ENCODE results near the gene REPS1. TPM values are rescaled to one million over a fixed set of nuclear protein-coding genes. Genes with fewer than 3 reads are reported as not detected.

Gene REPS1
- total RNA-seq, 2 experiments from 2014 or later = 41.9 to 45.6 TPM

DNA sequence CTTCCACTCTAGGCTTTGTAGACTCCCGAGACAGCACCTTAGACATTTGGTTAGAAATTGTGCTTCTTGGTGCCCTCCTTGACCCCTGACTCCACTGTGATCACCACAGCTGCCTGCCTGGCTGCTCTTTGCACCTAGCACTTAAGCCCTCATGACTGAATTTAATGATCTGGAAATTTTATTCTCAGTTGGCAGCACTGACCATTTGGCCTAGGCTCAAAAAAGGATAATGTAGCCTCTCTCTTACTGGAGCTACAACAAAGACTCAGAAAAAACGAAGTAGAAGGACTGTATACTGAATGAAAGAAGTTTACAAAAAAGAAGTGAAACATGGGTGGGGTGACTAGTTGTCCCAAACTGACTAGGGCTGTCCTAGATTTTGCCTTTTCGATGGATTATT is 29.2 kb upstream of the REPS1 start:
- Mint-ChIP-seq H3K9me3 (no peaks in the 10 kb centered on the region), H3K27me3 (peaks cover 6% of the 10 kb centered on the region), H3K4me3 (no peak overlapping the region), H3K4me1 (no peaks in the 10 kb centered on the region), H3K36me3 (ENCODE audit: low read depth) (no peaks in the 10 kb centered on the region), H3K27ac (no peak overlapping the region)
- ChIA-PET CTCF (no interaction called here), POLR2A (interaction anchor here (0.8 kb wide), 1 partner anchor 10 kb away, joined by 3 read pairs; no protein-coding TSS in a partner anchor)
- DNase-seq = no peak

DNA sequence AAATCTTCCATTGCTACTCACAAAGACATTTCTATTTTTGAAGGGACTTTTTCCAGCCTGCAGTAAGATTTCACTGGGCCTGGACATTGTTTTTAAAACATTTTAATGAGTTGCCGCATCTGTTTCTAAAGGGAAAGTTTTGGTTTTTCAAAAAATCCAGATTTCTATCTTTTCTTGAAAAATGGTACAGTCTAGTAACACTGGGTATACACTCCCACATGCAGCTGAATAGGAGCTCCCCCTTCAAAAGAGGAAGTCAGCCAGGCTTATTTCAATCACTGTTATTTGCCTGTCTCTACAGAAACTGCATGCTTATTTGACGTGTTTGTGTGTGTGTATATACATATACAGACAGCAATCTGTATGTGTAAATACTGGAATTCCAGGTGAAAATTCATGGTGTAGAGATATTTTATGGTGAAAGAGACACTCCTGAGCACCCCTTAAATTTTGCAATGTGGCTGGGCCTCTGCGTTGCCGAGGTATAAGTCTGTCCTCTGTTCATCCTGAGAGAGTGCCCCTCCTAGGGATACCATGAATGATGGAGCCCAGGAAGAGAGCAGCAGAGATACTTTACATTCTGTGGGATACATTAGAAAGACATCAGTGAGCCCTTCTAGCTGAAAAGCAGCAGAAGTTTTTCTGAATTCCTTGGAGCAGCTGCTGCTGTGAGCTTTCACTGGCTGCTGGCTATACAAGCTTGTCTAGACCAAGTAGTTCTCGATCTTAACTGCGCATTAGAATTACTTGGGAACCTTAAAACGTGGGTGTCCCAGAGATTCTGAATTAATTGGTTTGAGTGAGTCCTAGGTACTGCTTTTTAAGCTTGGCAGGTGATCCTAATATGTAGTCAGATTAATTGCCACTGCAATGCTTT is 28.5 kb upstream of the REPS1 start:
- Mint-ChIP-seq H3K27ac (no peak overlapping the region), H3K9me3 (no peaks in the 10 kb centered on the region), H3K4me3 (no peak overlapping the region), H3K4me1 (no peaks in the 10 kb centered on the region), H3K27me3 (peaks cover 6% of the 10 kb centered on the region), H3K36me3 (ENCODE audit: low read depth) (no peaks in the 10 kb centered on the region)
- ChIA-PET CTCF (no interaction called here), POLR2A (interaction anchor here (0.8 kb wide), 1 partner anchor 11 kb away, joined by 3 read pairs; no protein-coding TSS in a partner anchor)
- DNase-seq = no peak

DNA sequence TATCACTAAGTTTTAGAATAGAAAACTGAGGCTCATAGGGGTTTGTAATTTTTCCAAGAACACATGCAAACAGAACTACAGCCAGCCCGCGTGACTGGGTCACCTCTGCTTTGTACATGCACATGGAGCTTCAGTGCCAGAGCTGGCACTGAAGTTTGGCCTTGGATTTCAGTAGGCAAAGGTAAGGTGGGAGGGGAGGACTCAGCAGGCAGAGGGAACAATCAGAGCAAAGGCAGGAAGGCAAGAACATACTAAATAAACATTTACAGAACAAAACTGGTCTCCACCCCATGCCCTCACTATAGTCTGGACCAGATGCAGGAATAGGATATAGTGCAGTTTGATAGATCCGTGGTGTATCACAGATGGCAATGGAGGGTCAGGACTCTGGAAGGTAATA is 26.9 kb upstream of the REPS1 start:
- CTCF ChIA-PET = no interaction called here
- Mint-ChIP-seq H3K27ac (no peak overlapping the region), H3K27me3 (peaks cover 6% of the 10 kb centered on the region), H3K36me3 (ENCODE audit: low read depth) (no peaks in the 10 kb centered on the region), H3K4me3 (no peak overlapping the region), H3K9me3 (no peaks in the 10 kb centered on the region), H3K4me1 (no peaks in the 10 kb centered on the region)
- DNase-seq = no peak
- POLR2A ChIA-PET = no interaction called here

DNA sequence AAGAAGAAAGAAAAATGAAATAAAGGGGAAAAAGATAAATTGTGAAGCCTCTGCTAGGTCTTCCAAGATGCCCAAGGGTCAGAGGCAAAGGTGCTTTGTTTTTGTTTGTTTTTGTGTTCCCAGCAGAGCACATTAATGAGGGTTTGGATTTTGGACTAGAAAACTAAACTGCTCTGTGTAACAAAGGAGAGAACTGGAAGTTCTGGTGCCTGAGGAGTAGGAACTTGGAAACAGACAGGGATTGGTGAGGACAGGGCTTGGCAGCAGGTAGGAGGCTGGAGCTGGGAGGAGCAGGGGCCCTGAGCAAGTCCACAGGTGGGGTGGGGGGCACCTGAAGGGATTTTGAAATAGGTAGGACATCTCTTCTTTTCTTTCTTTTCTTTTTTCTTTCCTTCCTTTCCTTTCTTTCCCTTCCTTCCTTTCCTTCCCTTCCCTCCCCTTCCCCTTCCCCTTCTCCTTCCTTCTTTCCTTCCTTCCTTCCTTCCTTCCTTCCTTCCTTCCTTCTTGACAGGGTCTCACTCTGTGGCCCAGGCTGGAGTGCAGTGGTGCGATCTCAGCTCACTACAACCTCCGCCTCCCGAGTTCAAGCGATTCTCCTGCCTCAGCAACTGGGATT is 25.2 kb upstream of the REPS1 start:
- CTCF ChIA-PET = no interaction called here
- POLR2A ChIA-PET = no interaction called here
- peaks cover 6% of the 10 kb centered on the region for H3K27me3 Mint-ChIP-seq

DNA sequence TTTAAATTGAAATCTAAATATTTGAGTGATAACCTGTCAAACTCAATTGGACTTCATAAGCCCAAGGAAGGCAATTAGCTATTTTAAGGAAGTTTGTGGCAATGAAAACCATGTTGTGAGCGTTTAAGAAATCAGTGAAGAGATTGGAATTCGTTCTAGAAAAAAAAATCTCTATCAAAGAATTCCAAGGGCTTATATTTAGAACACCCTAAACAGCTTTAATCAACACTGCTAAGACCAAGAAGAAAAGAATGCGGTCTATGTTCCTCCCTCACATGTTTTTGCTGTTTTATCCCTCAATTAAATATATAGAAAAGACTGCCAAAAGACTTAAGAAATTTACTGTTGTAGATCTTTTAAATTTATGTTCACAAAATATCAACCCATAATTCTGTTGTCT is 23.9 kb upstream of the REPS1 start:
- DNase-seq = no peak
- peaks cover 4% of the 10 kb centered on the region for H3K27me3 Mint-ChIP-seq
- H3K4me1 Mint-ChIP-seq = no peaks in the 10 kb centered on the region
- H3K9me3 Mint-ChIP-seq = no peaks in the 10 kb centered on the region
- CTCF ChIA-PET = no interaction called here
- no peak overlapping the region for H3K4me3 Mint-ChIP-seq
- POLR2A ChIA-PET = no interaction called here
- H3K27ac Mint-ChIP-seq = no peak overlapping the region
- no peaks in the 10 kb centered on the region for H3K36me3 Mint-ChIP-seq (ENCODE audit: low read depth)

More for the DNA sequence above, 25.2 kb upstream of the REPS1 start:
- Mint-ChIP-seq H3K36me3 (ENCODE audit: low read depth) (no peaks in the 10 kb centered on the region), H3K27ac (no peak overlapping the region), H3K9me3 (no peaks in the 10 kb centered on the region), H3K4me3 (no peak overlapping the region), H3K4me1 (no peaks in the 10 kb centered on the region)
- DNase-seq = no peak

DNA sequence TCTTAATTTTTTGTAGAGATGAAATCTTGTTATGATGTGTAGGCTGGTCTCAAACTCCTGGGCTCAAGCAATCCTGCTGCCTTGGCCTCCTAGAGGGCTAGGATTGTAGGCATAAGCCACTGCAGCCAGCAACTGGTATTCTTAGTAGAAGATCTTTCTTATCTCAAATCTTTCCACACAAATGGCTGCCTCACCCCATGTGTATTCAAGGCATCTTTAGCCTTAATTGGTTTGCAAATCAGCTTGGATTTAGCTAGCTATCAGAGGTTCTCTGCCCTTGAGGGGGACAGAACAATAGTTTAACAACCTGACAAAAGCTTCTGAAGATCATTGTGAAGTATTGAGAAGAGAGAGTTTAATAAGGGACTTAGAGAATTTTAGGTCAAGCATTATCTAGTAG is 22.6 kb upstream of the REPS1 start:
- ChIA-PET POLR2A (no interaction called here), CTCF (interaction anchor here (1.7 kb wide), 1 partner anchor 359 kb away, joined by 3 read pairs; no protein-coding TSS in a partner anchor)
- Mint-ChIP-seq H3K36me3 (ENCODE audit: low read depth) (no peaks in the 10 kb centered on the region), H3K4me3 (no peak overlapping the region), H3K4me1 (no peaks in the 10 kb centered on the region), H3K27me3 (peaks cover 4% of the 10 kb centered on the region), H3K9me3 (no peaks in the 10 kb centered on the region), H3K27ac (no peak overlapping the region)
- no peak for DNase-seq

DNA sequence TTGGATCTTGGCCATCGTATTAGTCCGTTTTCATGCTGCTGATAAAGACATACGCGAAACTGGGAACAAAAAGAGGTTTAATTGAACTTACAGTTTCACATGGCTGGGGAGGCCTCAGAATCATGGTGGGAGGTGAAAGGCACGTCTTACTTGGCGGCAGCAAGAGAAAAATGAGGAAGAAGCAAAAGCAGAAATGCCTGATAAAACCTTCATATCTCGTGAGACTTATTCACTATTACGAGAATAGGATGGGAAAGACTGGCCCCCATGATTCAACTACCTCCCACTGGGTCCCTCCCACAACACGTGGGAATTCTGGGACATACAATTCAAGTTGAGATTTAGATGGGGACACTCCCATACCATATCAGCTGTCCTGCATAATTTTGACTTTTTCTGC is 20.1 kb upstream of the REPS1 start:
- POLR2A ChIA-PET = no interaction called here
- H3K27me3 Mint-ChIP-seq = peaks cover 5% of the 10 kb centered on the region
- H3K4me3 Mint-ChIP-seq = no peak overlapping the region
- no peaks in the 10 kb centered on the region for H3K36me3 Mint-ChIP-seq (ENCODE audit: low read depth)
- H3K4me1 Mint-ChIP-seq = no peaks in the 10 kb centered on the region
- no peak overlapping the region for H3K27ac Mint-ChIP-seq
- no peak for DNase-seq
- CTCF ChIA-PET = interaction anchor here (1.0 kb wide), 1 partner anchor 373 kb away, joined by 3 read pairs; no protein-coding TSS in a partner anchor
- no peaks in the 10 kb centered on the region for H3K9me3 Mint-ChIP-seq

DNA sequence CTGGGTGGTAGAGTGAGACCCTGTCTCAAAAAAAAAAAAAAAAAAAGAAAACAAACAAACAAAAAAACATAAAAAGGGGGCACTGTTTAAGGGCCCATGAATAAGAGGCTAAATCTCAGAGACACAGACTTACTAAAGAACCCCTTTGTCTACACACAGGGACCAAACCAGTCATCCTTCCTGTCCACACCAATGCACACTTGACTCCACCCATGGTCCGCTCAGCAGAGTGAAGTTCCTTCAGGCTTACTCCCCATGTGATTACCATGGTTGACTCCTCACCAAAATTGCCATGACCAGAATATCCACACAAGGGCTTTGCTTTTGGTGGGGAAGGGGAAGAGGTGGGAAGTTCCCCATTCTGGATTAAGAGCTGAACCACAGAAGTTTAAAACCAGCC is 19.4 kb upstream of the REPS1 start:
- DNase-seq = no peak
- H3K4me3 Mint-ChIP-seq = no peak overlapping the region
- POLR2A ChIA-PET = no interaction called here
- H3K36me3 Mint-ChIP-seq (ENCODE audit: low read depth) = no peaks in the 10 kb centered on the region
- H3K27me3 Mint-ChIP-seq = peaks cover 3% of the 10 kb centered on the region
- no peaks in the 10 kb centered on the region for H3K4me1 Mint-ChIP-seq
- H3K9me3 Mint-ChIP-seq = no peaks in the 10 kb centered on the region
- CTCF ChIA-PET = no interaction called here
- no peak overlapping the region for H3K27ac Mint-ChIP-seq

DNA sequence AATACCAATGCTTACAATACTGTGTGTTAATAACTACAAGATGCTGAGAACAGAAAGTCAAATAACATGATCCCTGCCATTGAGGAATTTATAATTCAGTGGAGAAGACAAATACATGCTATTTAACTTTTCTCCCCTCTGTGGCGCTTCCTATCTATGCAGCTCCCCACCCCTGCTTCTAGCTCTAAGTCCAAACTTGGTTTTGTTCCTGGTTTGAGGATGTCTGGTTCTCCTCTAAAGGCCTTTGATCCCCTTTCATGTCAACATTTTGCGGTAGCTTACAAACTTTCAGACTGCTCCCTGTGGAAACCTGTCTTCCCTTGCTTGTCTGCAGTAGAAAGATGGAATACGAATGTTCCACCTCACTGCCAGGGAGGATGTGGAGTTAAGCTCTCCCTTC is 18.4 kb upstream of the REPS1 start:
- ChIA-PET POLR2A (interaction anchor here (0.6 kb wide), 1 partner anchor 367 kb away, joined by 3 read pairs; no protein-coding TSS in a partner anchor), CTCF (interaction anchor here (0.6 kb wide), 1 partner anchor 16 kb away, joined by 3 read pairs; no protein-coding TSS in a partner anchor)
- no peak for DNase-seq
- Mint-ChIP-seq H3K27me3 (peaks cover 3% of the 10 kb centered on the region), H3K4me1 (no peaks in the 10 kb centered on the region), H3K9me3 (no peaks in the 10 kb centered on the region), H3K27ac (no peak overlapping the region), H3K36me3 (ENCODE audit: low read depth) (no peaks in the 10 kb centered on the region), H3K4me3 (no peak overlapping the region)

DNA sequence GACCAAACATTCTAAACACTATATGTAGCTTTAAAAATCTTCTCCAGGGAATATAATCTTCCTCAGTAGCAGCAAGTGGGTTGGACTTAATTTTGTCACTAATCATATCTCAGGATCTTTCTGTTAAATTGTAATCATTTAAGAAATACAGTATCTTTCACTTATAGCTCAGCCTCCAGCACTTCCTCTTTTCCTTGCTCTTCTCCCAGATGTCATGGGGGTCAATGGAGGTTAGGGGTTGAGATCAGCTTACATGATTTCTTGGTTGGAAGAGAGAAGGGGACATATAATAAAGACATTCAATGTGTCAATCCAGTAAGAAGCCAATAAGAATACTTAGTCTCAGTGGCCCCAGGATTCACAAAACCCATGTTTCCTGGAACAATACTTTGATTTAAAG is 15.7 kb upstream of the REPS1 start:
- DNase-seq = no peak
- Mint-ChIP-seq H3K36me3 (ENCODE audit: low read depth) (no peaks in the 10 kb centered on the region), H3K4me1 (no peaks in the 10 kb centered on the region), H3K9me3 (no peaks in the 10 kb centered on the region), H3K27me3 (peaks cover 3% of the 10 kb centered on the region), H3K4me3 (no peak overlapping the region), H3K27ac (no peak overlapping the region)
- CTCF ChIA-PET = interaction anchor here (0.5 kb wide), 1 partner anchor 341 kb away, joined by 4 read pairs; no protein-coding TSS in a partner anchor
- POLR2A ChIA-PET = no interaction called here

DNA sequence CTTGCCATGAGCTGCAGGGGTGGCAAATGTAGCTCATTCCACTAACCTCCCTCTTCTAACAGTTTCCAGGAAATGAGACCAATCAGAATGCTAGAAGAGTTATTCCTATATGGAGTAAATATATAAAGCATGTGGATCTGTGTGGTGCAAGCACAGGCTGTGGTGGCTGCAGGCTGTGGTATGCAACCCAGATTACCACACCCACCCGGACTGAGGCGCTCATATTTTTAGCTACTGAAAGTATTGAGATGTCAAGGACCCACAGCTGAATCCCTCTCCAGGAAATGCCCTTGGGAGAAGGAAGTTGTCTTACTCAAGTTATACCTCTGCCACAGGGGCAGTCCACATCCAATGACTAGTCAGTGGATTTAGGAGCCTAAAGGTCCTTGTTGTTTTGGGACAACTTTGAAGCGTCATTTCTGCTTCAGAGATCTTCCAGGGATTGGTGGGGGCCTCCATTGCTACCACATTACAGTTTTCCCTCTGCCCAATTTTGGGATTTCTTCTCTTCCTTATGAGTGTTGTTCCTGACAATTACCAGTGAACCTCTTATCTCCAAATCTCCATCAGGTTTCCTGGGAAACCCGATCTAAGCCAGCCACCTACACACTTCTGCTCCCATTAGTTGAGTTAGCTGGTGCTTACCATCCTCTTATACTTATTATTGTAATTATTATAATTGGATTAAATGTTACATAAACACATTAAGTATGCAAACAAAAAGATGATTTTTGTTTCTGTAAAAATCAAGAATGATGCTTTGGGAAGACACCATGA is 12.1 kb upstream of the REPS1 start:
- POLR2A ChIA-PET = no interaction called here
- no peak overlapping the region for H3K4me3 Mint-ChIP-seq

DNA sequence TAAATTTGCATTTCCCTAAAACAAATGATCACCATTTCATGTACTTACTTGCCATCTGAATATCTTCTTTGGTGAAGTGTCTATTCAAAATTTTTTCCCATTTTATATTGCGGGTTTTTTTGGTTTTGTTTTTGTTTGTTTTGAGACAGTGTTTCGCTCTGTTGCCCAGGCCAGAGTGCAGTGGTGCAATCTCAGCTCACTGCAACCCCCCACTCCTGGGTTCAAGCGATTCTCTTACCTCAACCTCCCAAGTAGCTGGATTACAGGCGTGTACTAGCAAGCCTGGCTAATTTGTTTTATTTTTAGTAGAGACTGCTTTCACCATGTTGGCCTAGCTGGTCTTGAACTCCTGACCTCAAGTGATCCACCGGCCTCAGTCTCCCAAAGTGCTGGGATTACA is 9.1 kb upstream of the REPS1 start:
- H3K9me3 Mint-ChIP-seq = no peaks in the 10 kb centered on the region
- no peak overlapping the region for H3K27ac Mint-ChIP-seq
- DNase-seq = no peak
- H3K36me3 Mint-ChIP-seq (ENCODE audit: low read depth) = no peaks in the 10 kb centered on the region
- CTCF ChIA-PET = no interaction called here
- no peaks in the 10 kb centered on the region for H3K4me1 Mint-ChIP-seq
- H3K27me3 Mint-ChIP-seq = peaks cover 3% of the 10 kb centered on the region
- POLR2A ChIA-PET = no interaction called here
- H3K4me3 Mint-ChIP-seq = no peak overlapping the region

More for the DNA sequence above, 12.1 kb upstream of the REPS1 start:
- no peaks in the 10 kb centered on the region for H3K36me3 Mint-ChIP-seq (ENCODE audit: low read depth)
- no peak for DNase-seq
- H3K9me3 Mint-ChIP-seq = no peaks in the 10 kb centered on the region
- no peak overlapping the region for H3K27ac Mint-ChIP-seq
- CTCF ChIA-PET = interaction anchor here (1.4 kb wide), 1 partner anchor 11 kb away, joined by 5 read pairs; no protein-coding TSS in a partner anchor
- peaks cover under 1% of the 10 kb centered on the region for H3K27me3 Mint-ChIP-seq
- no peaks in the 10 kb centered on the region for H3K4me1 Mint-ChIP-seq

DNA sequence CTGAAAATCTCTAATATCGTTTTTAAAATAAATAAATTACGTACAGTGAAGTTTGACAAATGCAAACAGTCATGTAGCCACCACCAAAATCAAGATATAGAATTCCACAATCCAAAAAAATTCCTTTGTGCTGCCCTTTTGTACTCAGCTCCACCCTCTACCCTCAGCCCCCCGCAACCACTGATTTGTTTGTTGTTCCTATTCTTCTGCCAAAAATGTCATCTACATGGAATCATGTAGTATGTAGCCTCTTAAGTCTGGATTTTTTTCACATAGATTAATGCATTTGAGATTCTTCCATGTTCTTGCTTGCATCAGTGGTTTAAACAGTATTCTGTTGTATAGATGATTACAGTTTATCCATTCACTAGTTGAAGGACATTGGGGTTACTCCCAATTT is 8.5 kb upstream of the REPS1 start:
- peaks cover 3% of the 10 kb centered on the region for H3K27me3 Mint-ChIP-seq
- POLR2A ChIA-PET = no interaction called here
- CTCF ChIA-PET = no interaction called here

More for the DNA sequence above, 8.5 kb upstream of the REPS1 start:
- Mint-ChIP-seq H3K4me1 (no peaks in the 10 kb centered on the region), H3K9me3 (no peaks in the 10 kb centered on the region), H3K36me3 (ENCODE audit: low read depth) (no peaks in the 10 kb centered on the region), H3K4me3 (no peak overlapping the region), H3K27ac (no peak overlapping the region)
- no peak for DNase-seq

Measured in activated CD4-positive, alpha-beta memory T cell treated with anti-CD3 and anti-CD28 coated beads, Interleukin-2, amount 10 ng/mL, durations not matched to agents 7 days and 5 days (primary cell).